HFF-Myc (cell line): ENCODE data around the gene SDK2.
"Not testable (repeated sequence)": the region's sequence is repeated elsewhere in the genome, so short reads cannot be mapped to it uniquely, and the experiment has no call there.

Experiments used
- DNase-seq: peaks from one replicate; pipeline ENCODE4 v3.0.0-alpha.2; 2011; ENCODE audit warnings: low read depth; ENCODE audit errors: extremely low read depth
- H3K4me3 ChIP-seq: replicated peaks from 2 replicates; pipeline ENCODE4 v1.5.1; 2011; ENCODE audit warnings: low read depth, mild to moderate bottlenecking, control low read depth, low read length
- TF ChIP-seq, protein P1 (sequence below): IDR thresholded peaks from 2 replicates; pipeline ENCODE4 v1.5.1; 2012; ENCODE audit warnings: mild to moderate bottlenecking, low read depth, low read length, control low read depth; ENCODE audit errors: missing control alignments

Gene SDK2

DNA sequence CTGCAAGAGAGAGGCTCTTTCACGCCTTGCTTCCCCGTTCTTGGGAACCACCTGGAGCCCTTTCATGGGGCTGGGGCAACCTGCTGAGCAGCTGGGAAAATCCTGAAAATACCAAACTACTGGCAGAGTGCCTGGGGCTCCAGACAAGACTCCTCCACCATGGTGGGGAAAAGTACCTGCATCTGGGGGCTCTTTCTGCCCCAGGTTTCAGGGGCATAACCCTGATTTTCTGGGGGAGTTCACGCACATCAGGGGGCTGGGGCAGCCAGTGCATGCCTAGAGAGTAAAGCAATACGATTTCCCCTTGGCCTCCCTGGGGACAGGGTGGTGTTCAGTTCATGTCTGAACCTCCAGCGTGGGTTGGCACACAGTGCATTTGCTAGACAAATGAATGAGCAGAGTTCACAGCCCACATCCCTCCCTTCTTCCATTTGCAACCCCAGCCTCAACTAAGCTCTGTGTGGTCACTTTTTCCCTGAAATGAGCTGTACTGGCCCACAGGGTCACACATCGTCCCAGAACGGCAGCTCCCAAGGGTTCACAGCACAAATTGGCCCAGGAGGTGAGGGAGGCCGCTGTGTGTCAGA lies 327.2 kb downstream of the SDK2 start:
- DNase-seq = no peak
- H3K4me3 ChIP-seq = no peak overlapping the region
- TF ChIP-seq, protein P1, sequence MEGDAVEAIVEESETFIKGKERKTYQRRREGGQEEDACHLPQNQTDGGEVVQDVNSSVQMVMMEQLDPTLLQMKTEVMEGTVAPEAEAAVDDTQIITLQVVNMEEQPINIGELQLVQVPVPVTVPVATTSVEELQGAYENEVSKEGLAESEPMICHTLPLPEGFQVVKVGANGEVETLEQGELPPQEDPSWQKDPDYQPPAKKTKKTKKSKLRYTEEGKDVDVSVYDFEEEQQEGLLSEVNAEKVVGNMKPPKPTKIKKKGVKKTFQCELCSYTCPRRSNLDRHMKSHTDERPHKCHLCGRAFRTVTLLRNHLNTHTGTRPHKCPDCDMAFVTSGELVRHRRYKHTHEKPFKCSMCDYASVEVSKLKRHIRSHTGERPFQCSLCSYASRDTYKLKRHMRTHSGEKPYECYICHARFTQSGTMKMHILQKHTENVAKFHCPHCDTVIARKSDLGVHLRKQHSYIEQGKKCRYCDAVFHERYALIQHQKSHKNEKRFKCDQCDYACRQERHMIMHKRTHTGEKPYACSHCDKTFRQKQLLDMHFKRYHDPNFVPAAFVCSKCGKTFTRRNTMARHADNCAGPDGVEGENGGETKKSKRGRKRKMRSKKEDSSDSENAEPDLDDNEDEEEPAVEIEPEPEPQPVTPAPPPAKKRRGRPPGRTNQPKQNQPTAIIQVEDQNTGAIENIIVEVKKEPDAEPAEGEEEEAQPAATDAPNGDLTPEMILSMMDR = no peak

- H3K4me3 ChIP-seq = no peak overlapping the region
- no peak for DNase-seq
- TF ChIP-seq, protein P1 = no peak
Observed at GRCh38 chr17:73315471-73315870, 328.8 kb downstream of the SDK2 start.

GRCh38 chr17:73313526-73314127 lies 330.6 kb downstream of the SDK2 start:
- DNase-seq = no peak
- TF ChIP-seq, protein P1 = no peak
- no peak overlapping the region for H3K4me3 ChIP-seq

GRCh38 chr17:73312887-73313286 lies 331.4 kb downstream of the SDK2 start:
- H3K4me3 ChIP-seq, DNase-seq: not testable (repeated sequence)

- DNase-seq = no peak
- TF ChIP-seq, protein P1 = no peak
Observed at GRCh38 chr17:73311781-73312641, 332.2 kb downstream of the SDK2 start, which contains the start of gene CDC42EP4. Gene CDC42EP4 (minus strand): TSS chr17:73312001. CDS start chr17:73286500, 25,501 bp downstream.

GRCh38 chr17:73311428-73311780 lies 332.8 kb downstream of the SDK2 start:
- no peak for DNase-seq
- TF ChIP-seq, protein P1 = no peak
- H3K4me3 ChIP-seq = peak overlapping the region; percentile 92

More at GRCh38 chr17:73311781-73312641, 332.2 kb downstream of the SDK2 start, which contains the start of gene CDC42EP4:
- H3K4me3 ChIP-seq = peak within 1 kb of the TSS; percentile 92
